Left ventricle myocardium superior (tissue), 1 donor: Measurements from ENCODE around the gene LMF1. TPM values are rescaled to one million over a fixed set of nuclear protein-coding genes. Genes with fewer than 3 reads are reported as not detected.

Experiments
- ATAC-seq: fragments of 200-7000 bp; cut with Tn5 transposase; one replicate; pipeline ENCODE4 v1.9.1; 2020; ENCODE audit warnings: mild to moderate bottlenecking, moderate library complexity
- DNase-seq: peaks from one replicate; pipeline ENCODE4 v3.0.0-alpha.2; 2020
- intact Hi-C: fragments of 100-400 bp; cut with micrococcal nuclease; formaldehyde crosslinking; loops from one replicate; pipeline ENCODE4 v1.11.0; 2022
- total RNA-seq: library from RNA; stranded (reverse); fragmentation: NEBNext Ultra II Directional; extraction: Animal tissue kit (Norgen Biotek cat#: 25700); gene quantifications from one replicate; pipeline ENCODE4 v1.2.1, GENCODE V29; 2021
- donor health status: DM: no; HTN: yes; CAD: no; lungs with severe emphysema.

The LMF1 gene
- total RNA-seq, 1 donor from 2014 or later: 6.0 TPM

DNA sequence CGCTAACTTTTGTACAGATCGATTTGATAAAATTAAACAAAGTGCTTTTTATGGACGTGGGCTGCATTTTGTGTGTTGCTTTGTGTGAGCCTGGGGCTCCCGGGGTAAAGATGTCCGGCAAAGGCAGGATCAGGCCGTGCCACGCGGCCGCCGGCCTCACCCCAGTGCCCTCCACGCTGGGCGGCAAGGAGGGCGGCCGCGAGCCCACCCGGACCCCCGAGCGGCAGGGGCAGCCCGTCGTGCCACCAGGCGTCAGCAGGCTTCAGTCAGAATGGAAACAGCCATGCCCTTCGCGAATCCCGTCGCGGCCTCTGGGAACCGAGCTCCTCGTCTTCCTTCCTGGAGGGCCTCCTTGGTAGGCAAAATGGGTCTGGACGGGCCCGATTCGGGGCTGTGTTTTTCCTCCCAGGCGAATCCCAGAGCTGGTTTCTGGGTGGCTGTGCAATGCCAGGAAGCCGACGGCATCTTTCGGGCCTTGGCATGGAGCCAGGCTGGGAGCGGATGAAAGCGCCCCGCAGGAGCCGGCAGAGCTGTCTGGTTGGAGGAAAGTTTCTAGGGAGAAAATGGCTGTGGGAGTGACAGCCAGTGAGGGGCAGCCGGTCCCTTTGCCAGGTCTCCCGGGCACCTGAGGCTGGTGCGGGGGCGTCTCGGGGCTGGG lies 16.3 kb upstream of the LMF1 start:
- DNase-seq (no peak), ATAC-seq (no peak)
- intact Hi-C loops: no loop called here

DNA sequence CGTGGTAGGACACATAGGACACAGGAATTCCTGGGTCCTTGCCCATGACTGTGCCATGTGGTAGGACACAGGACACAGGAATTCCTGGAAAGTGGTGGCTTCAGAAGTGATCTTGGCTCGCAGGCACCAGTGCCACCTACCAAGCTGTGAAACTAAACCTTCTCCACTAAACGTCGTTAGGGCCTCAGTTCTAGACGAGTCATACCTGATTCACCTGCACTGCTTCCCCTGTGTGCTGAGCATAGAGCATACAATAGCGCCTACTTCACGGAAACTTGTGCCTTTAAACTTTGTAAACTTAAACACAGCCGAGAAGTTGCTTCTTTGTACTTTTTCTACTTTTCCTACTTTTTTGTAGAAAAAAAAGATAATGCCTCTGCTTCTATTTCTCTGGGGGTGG lies 15.6 kb upstream of the LMF1 start:
- DNase-seq: no peak
- no peak for ATAC-seq
- intact Hi-C loops: no loop called here

DNA sequence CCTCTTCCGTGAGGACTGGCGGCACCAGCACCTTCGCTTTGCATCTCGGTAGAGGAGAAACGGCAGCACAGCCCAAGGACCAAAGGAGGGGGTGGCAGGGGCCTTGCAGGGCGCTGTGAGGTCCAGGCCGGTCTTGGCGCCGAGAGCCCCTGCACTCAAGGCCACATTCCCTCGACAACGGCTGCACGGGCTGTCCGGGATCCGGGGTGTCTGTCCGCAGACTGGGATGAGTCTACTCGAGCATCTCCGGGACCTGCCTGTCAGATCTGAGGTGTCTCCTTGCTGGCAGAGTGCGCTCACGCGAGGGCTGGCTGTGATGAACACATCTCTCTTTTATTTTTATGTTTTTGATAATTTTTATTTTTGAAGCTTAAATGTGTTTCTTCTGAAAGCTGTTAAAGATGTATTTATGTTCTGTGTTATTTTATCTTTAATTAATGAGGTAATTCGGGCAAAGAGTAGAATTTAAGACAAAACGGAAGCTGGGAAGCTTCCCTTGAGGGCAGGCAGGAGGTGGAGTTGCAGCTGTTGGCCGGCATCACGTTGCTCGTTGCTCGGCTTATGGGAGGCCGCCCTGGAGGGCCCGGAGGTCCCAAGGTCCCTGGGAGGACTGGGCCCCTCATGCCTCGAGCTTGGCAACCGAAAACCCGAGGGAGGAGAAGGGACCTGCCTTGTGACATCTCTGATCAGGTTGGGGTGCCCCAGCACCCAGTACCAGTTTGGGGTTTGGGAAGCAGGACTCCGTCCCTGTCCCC lies 15.0 kb upstream of the LMF1 start:
- DNase-seq: no peak
- intact Hi-C loops: no loop called here
- ATAC-seq: no peak

DNA sequence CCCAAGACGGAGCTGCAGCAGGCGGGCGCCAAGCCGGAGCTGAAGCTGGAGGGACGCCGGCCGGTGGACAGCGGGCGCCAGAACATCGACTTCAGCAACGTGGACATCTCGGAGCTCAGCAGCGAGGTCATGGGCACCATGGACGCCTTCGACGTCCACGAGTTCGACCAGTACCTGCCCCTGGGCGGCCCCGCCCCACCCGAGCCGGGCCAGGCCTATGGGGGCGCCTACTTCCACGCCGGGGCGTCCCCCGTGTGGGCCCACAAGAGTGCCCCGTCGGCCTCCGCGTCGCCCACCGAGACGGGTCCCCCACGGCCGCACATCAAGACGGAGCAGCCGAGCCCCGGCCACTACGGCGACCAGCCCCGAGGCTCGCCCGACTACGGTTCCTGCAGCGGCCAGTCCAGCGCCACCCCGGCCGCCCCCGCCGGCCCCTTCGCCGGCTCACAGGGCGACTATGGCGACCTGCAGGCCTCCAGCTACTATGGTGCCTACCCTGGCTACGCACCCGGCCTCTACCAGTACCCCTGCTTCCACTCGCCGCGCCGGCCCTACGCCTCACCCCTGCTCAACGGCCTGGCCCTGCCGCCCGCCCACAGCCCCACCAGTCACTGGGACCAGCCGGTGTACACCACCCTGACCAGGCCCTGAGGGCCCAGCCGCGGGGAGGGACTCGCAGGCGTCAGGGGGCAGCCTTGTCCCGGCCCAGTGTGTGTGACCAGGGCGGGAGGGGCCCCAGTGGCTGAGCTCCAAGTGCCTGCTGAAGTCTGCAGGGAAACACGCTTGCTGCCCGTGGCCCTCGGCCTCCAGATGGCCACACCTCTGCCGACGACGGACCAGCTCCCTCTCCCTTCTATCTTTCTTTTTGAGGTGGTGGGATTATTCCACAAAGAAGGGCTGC lies 14.2 kb upstream of the LMF1 start:
- intact Hi-C loops: no loop called here
- no peak for DNase-seq
- no peak for ATAC-seq

DNA sequence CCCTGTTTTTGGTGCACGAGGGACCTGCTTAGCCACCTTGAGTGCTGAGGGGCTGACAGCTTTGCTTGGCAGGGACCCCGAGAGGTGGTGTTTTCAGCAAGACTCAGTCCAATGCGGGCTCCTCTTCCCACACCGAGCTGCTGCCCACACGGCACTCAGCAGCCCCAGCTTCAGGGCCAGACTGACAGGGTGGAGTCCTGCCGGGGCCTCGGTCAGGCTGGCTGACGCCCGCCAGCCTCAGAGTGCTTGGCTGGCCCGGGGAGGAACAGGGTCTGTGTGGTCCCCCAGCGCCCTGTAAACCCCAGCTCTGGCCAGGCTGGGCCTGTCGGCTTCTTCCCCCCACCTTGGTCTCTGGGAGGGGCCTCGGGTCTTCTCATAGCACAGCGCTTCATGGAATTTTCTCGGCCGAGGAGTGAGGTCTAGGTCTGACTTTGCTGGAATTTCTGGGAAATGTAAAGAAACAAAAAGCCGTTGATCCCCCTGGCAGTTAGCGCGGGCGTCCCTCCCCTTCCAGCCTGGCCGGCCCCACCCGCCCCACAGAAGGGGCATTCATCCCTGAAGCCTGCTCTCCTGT lies 13.4 kb upstream of the LMF1 start:
- ATAC-seq: no peak
- intact Hi-C loops: no loop called here
- no peak for DNase-seq

DNA sequence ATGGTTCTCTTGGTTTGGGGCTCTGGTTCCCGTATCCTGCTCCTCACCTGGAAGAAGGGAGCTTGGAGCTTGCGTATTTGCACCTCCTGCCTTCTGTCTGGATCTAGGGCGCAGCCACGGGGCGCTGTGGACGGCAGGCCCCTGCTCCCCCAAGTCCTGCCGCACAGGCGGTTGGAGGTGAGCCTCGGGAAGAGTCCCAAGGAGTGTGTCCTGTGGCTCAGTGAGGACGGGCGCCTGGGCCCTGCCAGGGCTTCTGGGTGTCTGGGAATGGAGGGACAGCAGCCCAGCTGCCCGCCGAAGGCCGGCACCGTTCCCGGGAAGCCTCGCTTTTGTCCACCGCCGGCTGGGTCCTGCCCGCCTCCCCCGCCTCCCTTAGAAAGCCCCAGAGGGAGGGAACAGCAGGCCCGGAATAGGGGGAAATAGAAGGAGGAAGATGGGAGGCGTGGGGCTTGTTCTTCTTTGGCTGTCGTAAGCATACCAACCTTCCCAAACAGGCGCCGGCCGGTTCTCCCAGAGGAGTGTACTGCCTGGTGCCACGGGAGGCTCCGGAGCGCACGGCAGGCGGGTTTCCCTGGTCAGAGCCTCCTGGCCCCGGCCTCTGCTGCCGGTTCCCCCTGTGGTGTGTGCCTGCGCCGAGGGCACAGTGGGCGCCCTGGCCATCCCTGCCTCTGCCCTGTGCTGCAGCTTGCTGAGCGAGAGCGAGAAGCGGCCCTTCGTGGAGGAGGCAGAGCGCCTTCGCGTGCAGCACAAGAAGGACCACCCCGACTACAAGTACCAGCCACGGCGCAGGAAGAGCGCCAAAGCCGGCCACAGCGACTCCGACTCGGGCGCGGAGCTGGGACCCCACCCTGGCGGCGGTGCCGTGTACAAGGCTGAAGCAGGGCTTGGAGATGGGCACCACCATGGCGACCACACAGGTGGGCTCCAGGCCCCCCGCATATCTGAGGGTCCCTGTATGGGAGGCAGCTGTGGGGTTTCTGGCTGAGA lies 12.6 kb upstream of the LMF1 start:
- DNase-seq (no peak), ATAC-seq (no peak)
- intact Hi-C loops: no loop called here

DNA sequence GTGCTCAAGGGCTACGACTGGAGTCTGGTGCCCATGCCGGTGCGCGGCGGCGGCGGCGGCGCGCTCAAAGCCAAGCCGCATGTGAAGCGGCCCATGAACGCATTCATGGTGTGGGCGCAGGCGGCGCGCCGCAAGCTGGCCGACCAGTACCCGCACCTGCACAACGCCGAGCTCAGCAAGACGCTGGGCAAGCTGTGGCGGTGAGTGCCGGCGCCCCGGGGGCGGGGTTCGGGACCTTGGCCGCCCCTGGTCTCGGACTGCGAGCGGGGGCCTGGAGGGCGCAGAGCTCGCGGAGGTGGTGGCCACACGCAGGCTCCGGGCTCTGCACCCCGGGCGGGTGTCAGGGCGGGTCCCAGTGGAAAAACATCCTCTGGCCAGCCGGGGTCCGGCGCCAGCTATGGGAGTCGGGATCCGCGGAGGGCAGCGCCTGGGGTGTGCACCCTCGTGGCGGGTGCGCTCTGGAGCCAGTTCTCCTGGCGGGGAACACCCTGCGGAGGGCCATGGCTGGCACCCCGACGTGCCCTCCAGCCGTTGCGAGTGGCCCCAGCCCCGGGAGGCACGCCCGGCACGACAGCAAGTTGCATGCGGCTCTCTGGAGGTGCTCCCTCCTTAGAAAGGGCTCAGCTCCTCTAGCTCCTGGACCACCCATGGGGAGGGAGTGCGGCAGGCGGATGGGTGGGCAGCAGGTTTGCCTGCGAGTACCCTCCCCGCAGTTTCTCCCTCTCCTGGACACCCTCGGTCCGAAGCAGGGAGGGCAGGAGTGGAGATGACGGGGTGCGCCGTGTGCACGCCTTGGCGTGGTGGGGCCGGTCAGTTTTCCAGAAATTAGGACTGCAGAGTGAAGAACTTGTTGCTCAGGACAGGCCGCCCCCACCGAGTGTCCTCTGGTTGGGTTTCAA lies 11.6 kb upstream of the LMF1 start:
- no peak for ATAC-seq
- intact Hi-C loops: no loop called here
- DNase-seq: no peak

DNA sequence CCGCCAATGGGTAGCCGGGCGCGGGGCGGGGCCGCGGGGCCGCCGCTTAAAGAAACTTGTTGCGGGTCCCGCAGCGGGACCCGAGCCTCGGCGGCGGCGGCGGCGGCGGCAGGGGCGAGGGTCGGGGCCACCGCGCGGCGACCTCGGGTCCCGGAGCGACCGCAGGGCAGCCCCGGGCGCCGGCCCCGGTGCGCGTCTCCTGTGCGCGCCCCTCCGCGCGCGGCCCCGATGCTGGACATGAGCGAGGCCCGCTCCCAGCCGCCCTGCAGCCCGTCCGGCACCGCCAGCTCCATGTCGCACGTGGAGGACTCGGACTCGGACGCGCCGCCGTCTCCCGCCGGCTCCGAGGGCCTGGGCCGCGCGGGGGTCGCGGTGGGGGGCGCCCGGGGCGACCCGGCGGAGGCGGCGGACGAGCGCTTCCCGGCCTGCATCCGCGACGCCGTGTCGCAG lies 10.9 kb upstream of the LMF1 start, which contains the start of gene SOX8:
TSS of gene SOX8 (plus strand) at position 76 of the 450 bp plus-strand sequence. CDS start at position 229, 153 bp downstream.
- intact Hi-C loops: no loop called here
- ATAC-seq: no peak
- no peak for DNase-seq

DNA sequence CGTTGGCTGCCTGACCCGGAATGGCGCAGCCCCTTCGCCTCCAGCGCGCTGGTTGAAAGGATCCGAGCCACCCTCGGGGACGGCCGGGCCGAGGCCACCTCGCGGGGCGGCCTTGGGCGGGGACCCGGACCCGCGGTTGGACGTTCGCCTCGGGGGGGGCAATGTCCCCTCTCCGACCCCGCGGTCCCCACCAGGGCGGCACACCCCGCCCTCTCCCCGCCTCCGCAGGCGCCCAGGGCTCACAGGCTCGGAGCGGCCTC lies 9.7 kb upstream of the LMF1 start:
- DNase-seq: no peak
- peak; percentile 7 for ATAC-seq
- intact Hi-C loops: no loop called here

DNA sequence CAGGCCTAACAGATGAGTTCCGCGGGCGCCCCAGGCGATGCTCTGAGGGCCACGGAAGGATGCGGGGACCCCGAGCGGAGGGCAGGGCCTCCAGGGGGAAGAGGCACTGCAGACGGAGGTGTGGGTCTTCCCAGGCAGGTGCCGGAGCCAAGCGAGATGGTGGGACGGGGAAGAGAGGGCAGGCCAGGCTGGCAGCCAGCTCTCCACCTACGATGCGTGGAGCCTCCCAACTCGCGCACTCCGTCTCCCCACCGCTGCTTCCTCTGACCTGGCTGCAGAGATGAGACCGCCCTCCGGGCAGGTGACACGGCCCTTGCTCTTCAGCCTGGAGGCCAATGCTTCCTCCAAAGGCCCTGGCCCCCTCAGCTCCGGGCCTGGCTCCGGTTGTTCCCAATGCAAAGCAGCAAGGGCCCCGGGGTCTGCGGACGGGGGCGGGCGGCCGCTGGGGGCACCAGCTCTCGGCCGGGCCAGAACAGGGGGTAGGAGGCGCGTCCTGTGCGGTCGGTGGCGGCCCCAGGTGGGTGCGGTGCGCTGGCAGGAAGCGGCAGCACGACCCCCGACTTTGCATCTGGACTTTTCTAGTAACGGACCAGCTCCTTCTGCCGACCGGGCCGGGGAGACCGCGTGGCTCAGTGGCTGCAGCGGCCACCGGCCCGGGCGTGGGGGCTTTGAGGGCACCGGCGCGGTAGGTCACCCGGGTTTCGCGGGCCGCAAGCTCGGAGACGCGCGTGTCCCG lies 9.2 kb upstream of the LMF1 start:
- intact Hi-C loops: no loop called here
- no peak for DNase-seq

DNA sequence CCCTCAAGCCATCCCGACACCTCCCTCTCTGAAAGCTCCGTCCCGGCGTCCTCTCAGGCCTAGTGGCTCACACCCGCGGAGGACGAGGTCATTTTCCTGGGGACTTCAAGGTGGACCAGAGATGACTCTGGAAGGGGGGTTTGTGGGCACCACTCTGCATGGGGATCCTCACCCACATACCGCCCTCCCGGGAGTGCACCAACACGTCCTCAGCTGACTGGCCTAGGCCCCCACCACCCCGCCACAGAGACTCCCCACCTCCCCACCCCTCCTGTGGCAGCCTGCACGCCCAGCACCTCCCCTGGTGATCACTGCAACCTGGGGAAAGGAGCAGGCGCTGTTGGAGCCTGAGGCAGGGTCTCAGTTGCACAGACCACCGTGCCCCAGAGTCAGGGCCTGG lies 8.4 kb upstream of the LMF1 start:
- DNase-seq (no peak), ATAC-seq (no peak)
- intact Hi-C loops: no loop called here

More for the DNA sequence above, 9.2 kb upstream of the LMF1 start:
- ATAC-seq: no peak

DNA sequence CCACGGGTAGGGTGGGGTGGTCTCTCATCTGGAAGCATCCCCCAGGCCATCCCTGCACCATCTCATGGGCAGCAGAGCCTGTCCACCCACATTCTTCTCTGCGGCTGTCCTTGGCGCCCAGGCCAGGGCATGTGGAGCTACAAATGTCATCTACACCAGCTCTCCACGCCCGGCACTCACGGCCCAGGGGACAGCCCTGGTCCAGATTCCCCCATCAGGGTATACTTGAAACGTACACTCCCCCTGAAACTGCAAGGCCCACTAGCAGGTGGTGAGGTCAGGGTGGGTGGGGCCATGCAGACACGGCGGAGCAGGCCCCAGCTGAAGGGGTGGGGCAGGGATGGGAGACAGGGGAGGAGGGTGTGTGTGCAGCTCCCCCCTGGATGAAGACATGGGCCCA lies 7.6 kb upstream of the LMF1 start:
- intact Hi-C loops: no loop called here
- ATAC-seq: no peak
- no peak for DNase-seq

DNA sequence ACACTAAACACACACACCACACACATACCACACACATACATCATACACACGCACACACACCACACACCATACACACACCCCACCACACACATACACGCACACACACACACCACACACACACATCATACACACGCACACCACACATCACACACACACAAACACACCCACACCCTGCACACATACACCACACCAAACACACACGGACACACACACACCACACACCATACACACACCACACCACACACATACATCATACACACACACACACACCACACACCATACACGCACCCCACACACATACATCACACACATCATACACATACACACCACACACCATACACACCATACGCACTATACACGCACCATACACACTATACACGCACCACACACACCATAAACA lies 7.1 kb upstream of the LMF1 start:
- DNase-seq (no peak), ATAC-seq (no peak)
- intact Hi-C loops: no loop called here

DNA sequence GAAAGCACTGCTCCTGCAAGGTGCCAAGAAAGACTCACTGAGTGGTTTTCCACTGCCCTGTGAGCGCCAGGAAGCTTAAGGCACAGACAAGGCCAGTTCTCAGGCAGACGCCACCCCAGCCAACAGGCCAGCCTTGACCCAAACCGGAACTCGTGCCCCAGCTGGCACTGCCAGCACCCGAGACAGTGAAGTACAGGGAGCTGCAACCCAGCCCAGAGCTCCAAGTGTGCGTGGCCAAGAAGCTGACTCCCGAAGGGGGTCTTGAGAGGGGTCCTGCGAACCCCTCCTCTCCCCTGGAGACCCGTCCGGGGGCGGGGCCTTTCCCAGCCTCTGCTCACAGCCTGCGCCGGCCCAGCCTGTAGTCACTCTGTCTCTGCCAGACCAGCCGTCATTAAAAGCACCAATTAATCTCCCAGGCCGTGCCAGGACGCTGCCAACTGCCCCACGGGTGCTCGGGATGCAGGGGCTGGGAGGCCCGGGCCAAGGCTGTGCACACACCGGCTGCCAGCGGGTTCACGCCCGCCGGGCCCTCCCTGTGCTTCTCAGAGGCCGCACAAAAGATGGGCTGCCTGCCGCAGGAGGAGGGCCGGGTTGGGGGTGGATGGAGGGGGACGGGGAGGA lies 6.4 kb upstream of the LMF1 start:
- intact Hi-C loops: no loop called here
- no peak for DNase-seq
- ATAC-seq: no peak

DNA sequence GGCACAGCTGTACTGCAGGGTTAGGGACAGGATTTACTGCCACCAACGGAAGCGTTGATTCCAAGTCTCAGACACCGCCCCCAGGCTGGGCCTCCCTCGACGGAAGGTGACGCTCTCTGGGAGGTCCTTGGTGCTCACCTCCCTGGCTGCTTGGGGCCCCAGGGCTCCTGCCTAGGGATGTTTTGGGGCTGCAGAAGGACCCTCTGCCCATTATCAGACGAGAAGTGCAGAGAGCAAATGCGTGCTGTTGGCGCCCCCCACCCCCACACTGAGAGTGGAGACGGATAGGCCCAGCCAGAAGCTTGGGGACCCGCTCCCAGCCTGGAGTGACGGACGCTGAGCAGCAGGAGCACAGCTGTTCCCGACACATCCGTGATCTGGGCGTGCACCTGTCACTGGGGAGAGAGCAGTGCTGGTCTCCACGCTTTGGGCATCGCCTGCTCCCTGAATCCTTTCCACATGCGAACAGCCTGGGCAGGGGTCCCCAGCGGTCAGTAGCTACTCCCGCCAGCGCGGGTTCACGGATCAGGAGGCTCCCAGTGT lies 5.7 kb upstream of the LMF1 start:
- DNase-seq (no peak), ATAC-seq (no peak)
- intact Hi-C loops: no loop called here

DNA sequence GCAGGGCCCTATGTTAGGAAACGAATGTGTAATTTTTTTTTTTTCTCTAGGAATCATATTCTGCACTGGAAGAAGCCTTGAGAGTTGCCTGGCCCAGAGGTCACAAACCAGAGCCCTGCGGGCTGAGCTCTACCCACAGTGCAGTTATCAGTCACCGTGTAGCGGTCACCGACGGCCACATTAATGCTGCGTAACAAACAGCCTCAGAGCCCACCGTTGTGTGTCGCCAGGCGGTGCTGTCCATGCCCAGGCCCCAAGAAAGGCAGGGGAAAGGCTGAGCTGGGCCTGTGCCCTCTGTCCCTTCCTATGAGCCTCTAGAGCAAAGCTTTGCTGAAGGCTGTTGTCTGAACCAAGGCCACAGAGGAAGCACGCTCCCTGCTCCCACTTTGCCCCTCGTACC lies 4.5 kb upstream of the LMF1 start:
- DNase-seq: no peak
- no peak for ATAC-seq
- intact Hi-C loops: no loop called here
